ENCODE data around the gene KITLG.
"Not testable (repeated sequence)": the region's sequence is repeated elsewhere in the genome, so short reads cannot be mapped to it uniquely, and the experiment has no call there.

KITLG gene

GRCh38 chr12:88495031-88495430 is 85.2 kb downstream of the KITLG start:
- Histone ChIP-seq H3K9me3 (ENCODE audit: control insufficient read depth in 2 of 2, low read length in 2 of 2) (no peaks in the 10 kb centered on the region), H3K36me3 (ENCODE audit: control insufficient read depth in 2 of 2, insufficient read depth in 2 of 2, low read length in 2 of 2) (no peaks in the 10 kb centered on the region), H3K27me3 (ENCODE audit: control insufficient read depth in 1 of 2, insufficient read depth in 2 of 2, low read length in 2 of 2) (no peaks in the 10 kb centered on the region), H3K4me3 (ENCODE audit: low read length in 2 of 2) (no peak overlapping the region), H3K4me1 (ENCODE audit: control insufficient read depth, insufficient read depth, low read length) (peaks cover 3% of the 10 kb centered on the region), H3K27ac (ENCODE audit: low read length) (no peak overlapping the region), H3K9ac (ENCODE audit: low read length in 2 of 2) (no peak overlapping the region)

- Histone ChIP-seq H3K4me3 (ENCODE audit: low read length in 2 of 2) (no peak overlapping the region), H3K9me3 (ENCODE audit: control insufficient read depth in 2 of 2, low read length in 2 of 2) (no peaks in the 10 kb centered on the region), H3K9ac (ENCODE audit: low read length in 2 of 2) (no peak overlapping the region), H3K36me3 (ENCODE audit: control insufficient read depth in 2 of 2, insufficient read depth in 2 of 2, low read length in 2 of 2) (no peaks in the 10 kb centered on the region), H3K27ac (ENCODE audit: low read length) (no peak overlapping the region), H3K4me1 (ENCODE audit: control insufficient read depth, insufficient read depth, low read length) (peaks cover 3% of the 10 kb centered on the region), H3K27me3 (ENCODE audit: control insufficient read depth in 1 of 2, insufficient read depth in 2 of 2, low read length in 2 of 2) (no peaks in the 10 kb centered on the region)
Measured at GRCh38 chr12:88494520-88494919, 85.8 kb downstream of the KITLG start.

DNA sequence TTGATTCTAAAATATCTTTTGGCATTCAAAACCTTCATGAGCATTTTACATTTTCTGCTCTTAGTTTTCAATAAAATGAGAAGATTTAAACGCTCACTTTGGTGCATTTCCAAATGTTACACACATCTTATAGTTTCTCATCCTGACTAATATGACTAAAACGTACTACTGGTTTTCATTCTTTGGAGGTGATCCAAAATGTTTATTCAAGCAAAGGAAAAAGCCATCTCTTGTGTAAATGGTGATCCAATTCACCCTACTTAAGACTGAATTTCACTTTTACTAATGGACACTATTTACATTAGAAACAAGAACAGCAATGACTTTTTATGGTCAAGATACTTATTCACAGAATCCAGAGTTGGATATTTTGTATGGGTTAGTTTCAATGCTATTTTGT is 86.6 kb downstream of the KITLG start:
- no peak overlapping the region for H3K9ac ChIP-seq (ENCODE audit: low read length in 2 of 2)
- H3K4me3 ChIP-seq (ENCODE audit: low read length in 2 of 2): no peak overlapping the region
- no peaks in the 10 kb centered on the region for H3K27me3 ChIP-seq (ENCODE audit: control insufficient read depth in 1 of 2, insufficient read depth in 2 of 2, low read length in 2 of 2)
- H3K36me3 ChIP-seq (ENCODE audit: control insufficient read depth in 2 of 2, insufficient read depth in 2 of 2, low read length in 2 of 2): no peaks in the 10 kb centered on the region
- no peak overlapping the region for H3K27ac ChIP-seq (ENCODE audit: low read length)
- no peaks in the 10 kb centered on the region for H3K9me3 ChIP-seq (ENCODE audit: control insufficient read depth in 2 of 2, low read length in 2 of 2)
- H3K4me1 ChIP-seq (ENCODE audit: control insufficient read depth, insufficient read depth, low read length): peaks cover 3% of the 10 kb centered on the region

DNA sequence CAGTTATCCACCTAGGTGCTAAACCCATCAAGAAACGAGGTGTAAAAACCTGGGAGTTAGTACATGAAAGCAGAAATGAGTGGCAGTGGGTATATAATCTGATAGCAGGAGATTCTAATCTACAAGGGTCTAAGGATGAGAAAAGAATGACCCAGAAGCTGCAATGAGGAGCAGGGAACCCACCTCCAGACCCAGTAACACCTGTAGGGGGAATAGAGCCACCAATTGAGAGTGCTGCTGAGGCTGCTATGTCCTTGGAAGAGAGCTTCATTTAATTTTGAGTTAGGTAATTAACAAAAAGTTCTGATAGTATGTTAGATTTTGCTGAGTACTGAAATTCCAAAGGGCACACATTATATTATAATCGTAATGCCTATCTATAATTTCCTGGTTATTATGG is 89.8 kb downstream of the KITLG start:
- no peak overlapping the region for H3K4me3 ChIP-seq (ENCODE audit: low read length in 2 of 2)
- no peak overlapping the region for H3K27ac ChIP-seq (ENCODE audit: low read length)
- no peaks in the 10 kb centered on the region for H3K4me1 ChIP-seq (ENCODE audit: control insufficient read depth, insufficient read depth, low read length)
- no peak overlapping the region for H3K9ac ChIP-seq (ENCODE audit: low read length in 2 of 2)
- H3K27me3 ChIP-seq (ENCODE audit: control insufficient read depth in 1 of 2, insufficient read depth in 2 of 2, low read length in 2 of 2): no peaks in the 10 kb centered on the region
- no peaks in the 10 kb centered on the region for H3K9me3 ChIP-seq (ENCODE audit: control insufficient read depth in 2 of 2, low read length in 2 of 2)
- no peaks in the 10 kb centered on the region for H3K36me3 ChIP-seq (ENCODE audit: control insufficient read depth in 2 of 2, insufficient read depth in 2 of 2, low read length in 2 of 2)

- Histone ChIP-seq H3K27ac (ENCODE audit: low read length) (no peak overlapping the region), H3K4me3 (ENCODE audit: low read length in 2 of 2) (no peak overlapping the region), H3K36me3 (ENCODE audit: control insufficient read depth in 2 of 2, insufficient read depth in 2 of 2, low read length in 2 of 2) (no peaks in the 10 kb centered on the region)
Measured at GRCh38 chr12:88472775-88473174, 107.5 kb downstream of the KITLG start.

GRCh38 chr12:88472248-88472647 is 108.0 kb downstream of the KITLG start:
- no peaks in the 10 kb centered on the region for H3K9me3 ChIP-seq (ENCODE audit: control insufficient read depth in 2 of 2, low read length in 2 of 2)
- H3K4me1 ChIP-seq (ENCODE audit: control insufficient read depth, insufficient read depth, low read length): peaks cover 6% of the 10 kb centered on the region
- no peak overlapping the region for H3K27ac ChIP-seq (ENCODE audit: low read length)
- no peaks in the 10 kb centered on the region for H3K36me3 ChIP-seq (ENCODE audit: control insufficient read depth in 2 of 2, insufficient read depth in 2 of 2, low read length in 2 of 2)
- no peak overlapping the region for H3K4me3 ChIP-seq (ENCODE audit: low read length in 2 of 2)
- no peaks in the 10 kb centered on the region for H3K27me3 ChIP-seq (ENCODE audit: control insufficient read depth in 1 of 2, insufficient read depth in 2 of 2, low read length in 2 of 2)
- H3K9ac ChIP-seq (ENCODE audit: low read length in 2 of 2): no peak overlapping the region

More at GRCh38 chr12:88472775-88473174, 107.5 kb downstream of the KITLG start:
- peaks cover 6% of the 10 kb centered on the region for H3K4me1 ChIP-seq (ENCODE audit: control insufficient read depth, insufficient read depth, low read length)
- H3K9ac ChIP-seq (ENCODE audit: low read length in 2 of 2): no peak overlapping the region
- H3K9me3 ChIP-seq (ENCODE audit: control insufficient read depth in 2 of 2, low read length in 2 of 2): no peaks in the 10 kb centered on the region
- H3K27me3 ChIP-seq (ENCODE audit: control insufficient read depth in 1 of 2, insufficient read depth in 2 of 2, low read length in 2 of 2): no peaks in the 10 kb centered on the region

GRCh38 chr12:88471331-88472045 is 108.8 kb downstream of the KITLG start:
- H3K4me3 ChIP-seq (ENCODE audit: low read length in 2 of 2): no peak overlapping the region
- H3K27me3 ChIP-seq (ENCODE audit: control insufficient read depth in 1 of 2, insufficient read depth in 2 of 2, low read length in 2 of 2): no peaks in the 10 kb centered on the region
- peaks cover 6% of the 10 kb centered on the region for H3K4me1 ChIP-seq (ENCODE audit: control insufficient read depth, insufficient read depth, low read length)
- no peak overlapping the region for H3K27ac ChIP-seq (ENCODE audit: low read length)
- no peaks in the 10 kb centered on the region for H3K9me3 ChIP-seq (ENCODE audit: control insufficient read depth in 2 of 2, low read length in 2 of 2)
- no peak overlapping the region for H3K9ac ChIP-seq (ENCODE audit: low read length in 2 of 2)
- no peaks in the 10 kb centered on the region for H3K36me3 ChIP-seq (ENCODE audit: control insufficient read depth in 2 of 2, insufficient read depth in 2 of 2, low read length in 2 of 2)

DNA sequence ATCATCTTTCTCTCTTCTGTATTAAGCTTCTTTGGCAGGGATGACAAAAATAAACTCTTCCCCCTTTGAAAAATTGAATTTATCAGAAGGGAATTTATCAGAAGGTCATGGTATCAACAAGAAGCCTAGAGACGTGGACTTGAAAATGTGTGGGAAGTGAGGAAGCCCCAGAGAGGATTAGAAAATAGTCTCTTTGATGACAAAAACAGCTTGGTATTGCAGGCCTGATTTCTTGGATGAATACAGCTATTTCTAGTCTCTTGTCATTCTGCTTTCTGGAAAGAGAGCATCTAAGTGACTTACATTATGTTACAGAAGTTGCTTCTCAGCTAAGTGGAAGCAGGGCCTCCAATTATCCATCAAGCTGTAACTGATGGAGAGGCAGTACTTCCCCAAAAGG is 111.1 kb downstream of the KITLG start:
- Histone ChIP-seq H3K27ac (ENCODE audit: low read length) (no peak overlapping the region), H3K36me3 (ENCODE audit: control insufficient read depth in 2 of 2, insufficient read depth in 2 of 2, low read length in 2 of 2) (no peaks in the 10 kb centered on the region), H3K9me3 (ENCODE audit: control insufficient read depth in 2 of 2, low read length in 2 of 2) (no peaks in the 10 kb centered on the region), H3K9ac (ENCODE audit: low read length in 2 of 2) (no peak overlapping the region), H3K4me1 (ENCODE audit: control insufficient read depth, insufficient read depth, low read length) (peaks cover 6% of the 10 kb centered on the region), H3K27me3 (ENCODE audit: control insufficient read depth in 1 of 2, insufficient read depth in 2 of 2, low read length in 2 of 2) (no peaks in the 10 kb centered on the region), H3K4me3 (ENCODE audit: low read length in 2 of 2) (no peak overlapping the region)

- Histone ChIP-seq H3K36me3 (ENCODE audit: control insufficient read depth in 2 of 2, insufficient read depth in 2 of 2, low read length in 2 of 2) (no peaks in the 10 kb centered on the region), H3K9me3 (ENCODE audit: control insufficient read depth in 2 of 2, low read length in 2 of 2) (no peaks in the 10 kb centered on the region), H3K27me3 (ENCODE audit: control insufficient read depth in 1 of 2, insufficient read depth in 2 of 2, low read length in 2 of 2) (no peaks in the 10 kb centered on the region), H3K4me1 (ENCODE audit: control insufficient read depth, insufficient read depth, low read length) (peaks cover 6% of the 10 kb centered on the region), H3K9ac (ENCODE audit: low read length in 2 of 2) (no peak overlapping the region), H3K4me3 (ENCODE audit: low read length in 2 of 2) (no peak overlapping the region), H3K27ac (ENCODE audit: low read length) (no peak overlapping the region)
Measured at GRCh38 chr12:88468581-88468980, 111.7 kb downstream of the KITLG start.

- H3K27ac ChIP-seq (ENCODE audit: low read length); H3K9me3 ChIP-seq (ENCODE audit: control insufficient read depth in 2 of 2, low read length in 2 of 2); H3K27me3 ChIP-seq (ENCODE audit: control insufficient read depth in 1 of 2, insufficient read depth in 2 of 2, low read length in 2 of 2); H3K9ac ChIP-seq (ENCODE audit: low read length in 2 of 2); H3K4me1 ChIP-seq (ENCODE audit: control insufficient read depth, insufficient read depth, low read length); H3K4me3 ChIP-seq (ENCODE audit: low read length in 2 of 2); H3K36me3 ChIP-seq (ENCODE audit: control insufficient read depth in 2 of 2, insufficient read depth in 2 of 2, low read length in 2 of 2): not testable (repeated sequence)
Measured at GRCh38 chr12:88466708-88467107, 113.6 kb downstream of the KITLG start.

DNA sequence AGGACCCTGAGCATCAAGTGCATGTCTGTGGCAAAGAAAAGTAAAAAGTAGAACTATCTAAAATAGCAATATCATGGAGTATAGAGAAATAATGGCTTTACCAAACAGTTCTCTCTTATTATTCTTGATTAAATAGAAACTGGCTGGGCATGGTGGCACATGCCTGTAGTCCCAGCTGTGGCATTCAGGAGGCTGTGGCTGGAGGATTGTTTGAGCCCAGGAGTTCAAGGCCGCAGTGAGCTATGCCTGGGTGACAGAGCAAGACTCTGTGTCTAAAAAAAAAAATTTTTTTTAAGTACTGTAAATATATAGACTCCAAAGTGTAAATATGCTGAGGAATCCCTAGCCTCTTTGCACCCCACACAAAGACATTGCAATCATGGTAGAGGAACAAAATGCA is 121.9 kb downstream of the KITLG start:
- Histone ChIP-seq H3K9me3 (ENCODE audit: control insufficient read depth in 2 of 2, low read length in 2 of 2) (no peaks in the 10 kb centered on the region), H3K36me3 (ENCODE audit: control insufficient read depth in 2 of 2, insufficient read depth in 2 of 2, low read length in 2 of 2) (no peaks in the 10 kb centered on the region), H3K27ac (ENCODE audit: low read length) (no peak overlapping the region), H3K4me1 (ENCODE audit: control insufficient read depth, insufficient read depth, low read length) (no peaks in the 10 kb centered on the region), H3K9ac (ENCODE audit: low read length in 2 of 2) (no peak overlapping the region), H3K4me3 (ENCODE audit: low read length in 2 of 2) (no peak overlapping the region), H3K27me3 (ENCODE audit: control insufficient read depth in 1 of 2, insufficient read depth in 2 of 2, low read length in 2 of 2) (no peaks in the 10 kb centered on the region)

All from stomach smooth muscle (tissue), 2 donors.